HG03342 (cell line): ENCODE measurements around the gene SERAC1.
"Not testable (repeated sequence)": the region's sequence is repeated elsewhere in the genome, so short reads cannot be mapped to it uniquely, and the experiment has no call there.

ENCODE experiments used
- ATAC-seq: cut with Tn5 transposase; IDR thresholded peaks from one replicate; pipeline ENCODE4 v1.9.1; 2021; ENCODE audit warnings: mild to moderate bottlenecking, moderate library complexity; ENCODE audit not compliant: unreplicated experiment

Gene SERAC1

DNA sequence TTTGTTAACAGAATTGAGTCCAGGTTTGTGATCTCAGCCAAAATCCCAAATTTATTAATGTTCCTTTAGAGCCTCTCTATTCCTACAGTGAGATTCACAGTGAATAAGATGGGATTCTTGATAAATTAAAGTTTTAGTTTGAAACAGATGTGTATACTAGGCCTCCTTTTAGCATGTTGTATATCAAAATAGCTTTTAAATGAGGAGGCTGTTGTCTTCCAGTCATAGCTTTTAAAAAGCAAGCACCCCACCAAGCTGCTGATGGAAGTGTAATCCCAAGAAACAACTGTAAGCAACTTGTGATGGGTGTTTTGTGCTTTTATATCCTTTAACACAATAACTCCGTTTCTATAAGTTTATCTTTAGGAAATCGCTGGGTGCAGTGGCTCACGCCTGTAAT is 7.0 kb upstream of the SERAC1 start:
- ATAC-seq: no peak

DNA sequence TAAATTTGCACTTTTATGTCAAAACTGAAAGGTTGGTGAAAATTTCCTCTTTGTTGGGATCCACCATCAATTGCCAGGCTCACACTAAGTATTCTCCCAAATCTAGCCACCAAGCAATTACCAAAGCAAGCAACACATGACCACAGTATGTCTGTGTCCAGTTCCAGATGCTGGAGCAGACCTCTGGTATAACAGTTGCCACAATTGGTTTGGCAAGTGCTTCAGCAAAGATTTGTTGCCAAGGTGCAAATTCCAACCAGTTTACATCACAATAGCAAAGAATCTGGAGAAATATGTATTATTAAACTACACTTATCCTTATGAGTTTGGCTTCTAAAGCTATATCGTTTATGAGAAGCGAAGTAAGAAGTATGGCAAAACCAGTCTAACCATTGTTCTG is 6.5 kb upstream of the SERAC1 start:
- no peak for ATAC-seq

DNA sequence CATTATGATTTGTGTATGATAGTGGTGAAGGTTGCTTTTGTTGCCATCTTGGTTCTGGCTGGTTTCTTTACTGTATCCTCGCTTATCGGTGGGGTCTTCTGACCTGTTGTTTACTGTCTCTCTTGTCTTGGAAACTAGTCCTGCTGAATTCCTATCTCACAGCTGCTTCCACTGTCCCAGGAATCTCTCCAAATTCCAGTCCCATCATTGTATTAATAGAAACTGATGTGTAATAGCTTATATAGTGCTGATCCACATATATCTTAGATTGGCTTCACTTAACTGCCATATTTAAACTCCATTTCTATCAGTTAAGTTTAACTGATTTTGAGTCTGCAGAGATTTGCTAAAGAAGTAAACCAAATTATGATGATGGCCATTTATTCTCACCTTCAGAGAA is 6.0 kb upstream of the SERAC1 start:
- ATAC-seq: no peak

DNA sequence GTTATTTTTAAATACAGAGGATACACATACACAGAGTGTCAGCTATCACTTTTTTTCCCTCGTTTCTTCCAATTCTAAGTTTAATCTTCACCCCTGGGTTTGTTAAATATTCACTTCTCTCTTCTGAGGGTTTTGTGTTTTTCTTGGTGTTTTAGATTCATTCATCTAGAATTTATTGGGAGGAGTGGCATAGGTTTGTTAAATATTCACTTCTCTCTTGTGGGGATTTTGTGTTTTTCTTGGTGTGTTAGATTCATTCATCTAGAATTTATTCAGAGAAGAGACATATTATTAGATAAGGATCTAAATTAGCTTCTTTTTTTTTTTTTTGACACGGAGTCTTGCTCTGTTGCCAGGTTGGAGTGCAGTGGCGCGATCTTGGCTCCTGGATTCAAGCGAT is 3.9 kb upstream of the SERAC1 start:
- no peak for ATAC-seq

DNA sequence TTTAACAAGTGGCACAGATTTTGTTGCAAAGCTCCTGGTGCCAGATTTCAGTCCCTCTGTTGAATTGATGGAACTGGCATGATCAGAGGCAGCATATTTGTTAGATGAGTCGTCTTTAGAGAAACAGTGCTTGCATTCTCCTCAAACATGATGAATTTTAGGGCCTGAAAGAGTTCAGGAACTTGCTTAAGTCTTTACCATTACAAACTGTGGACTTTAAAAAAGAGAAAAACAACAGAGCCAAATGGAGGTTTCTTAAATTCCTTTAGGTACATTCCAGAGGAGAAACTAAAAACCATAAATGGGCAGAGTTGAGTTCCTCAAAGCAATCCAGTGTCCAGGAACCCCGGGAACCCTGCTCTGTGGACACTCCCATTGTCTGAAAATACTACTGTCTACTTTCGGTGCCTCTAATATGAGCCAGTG is 2.6 kb upstream of the SERAC1 start:
- ATAC-seq: no peak

DNA sequence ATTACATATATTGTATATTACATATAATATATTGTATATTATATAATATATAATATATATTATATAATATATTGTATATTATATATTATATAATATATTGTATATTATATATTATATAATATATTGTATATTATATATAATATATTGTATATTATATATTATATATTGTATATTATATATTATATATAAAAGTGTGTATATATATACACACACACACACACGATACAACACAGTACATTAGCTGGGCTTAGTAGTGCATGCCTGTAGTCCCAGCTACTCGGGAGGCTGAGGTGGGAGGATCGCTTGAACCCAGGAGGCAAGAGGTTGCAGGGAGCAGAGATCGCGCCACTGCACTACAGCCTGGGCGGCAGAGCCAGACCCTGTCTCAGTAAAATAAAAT is 1.6 kb upstream of the SERAC1 start:
- ATAC-seq: not testable (repeated sequence)

DNA sequence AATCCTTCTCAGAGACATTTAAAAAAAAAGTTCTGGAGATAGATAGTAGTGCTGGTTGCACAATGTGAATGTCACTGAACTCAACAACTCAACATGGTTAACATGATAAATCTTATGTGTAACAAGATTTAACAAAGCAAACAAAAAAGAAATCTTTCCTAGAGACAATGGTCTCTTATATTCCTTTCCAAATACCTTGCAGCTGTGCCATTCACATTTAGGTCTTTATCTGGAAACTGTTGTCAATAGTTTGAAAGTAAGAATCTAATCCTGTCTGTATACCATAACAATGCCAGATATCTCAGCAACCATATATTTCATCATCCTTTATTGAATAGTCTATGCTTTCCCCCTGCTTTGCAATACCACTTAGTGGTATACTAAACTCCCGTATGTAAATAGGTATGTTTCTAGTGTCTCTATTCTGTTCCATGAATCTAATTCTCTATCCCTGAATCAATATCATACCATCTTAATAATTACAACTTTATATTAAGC is 2.1 kb downstream of the SERAC1 start:
- ATAC-seq: no peak

DNA sequence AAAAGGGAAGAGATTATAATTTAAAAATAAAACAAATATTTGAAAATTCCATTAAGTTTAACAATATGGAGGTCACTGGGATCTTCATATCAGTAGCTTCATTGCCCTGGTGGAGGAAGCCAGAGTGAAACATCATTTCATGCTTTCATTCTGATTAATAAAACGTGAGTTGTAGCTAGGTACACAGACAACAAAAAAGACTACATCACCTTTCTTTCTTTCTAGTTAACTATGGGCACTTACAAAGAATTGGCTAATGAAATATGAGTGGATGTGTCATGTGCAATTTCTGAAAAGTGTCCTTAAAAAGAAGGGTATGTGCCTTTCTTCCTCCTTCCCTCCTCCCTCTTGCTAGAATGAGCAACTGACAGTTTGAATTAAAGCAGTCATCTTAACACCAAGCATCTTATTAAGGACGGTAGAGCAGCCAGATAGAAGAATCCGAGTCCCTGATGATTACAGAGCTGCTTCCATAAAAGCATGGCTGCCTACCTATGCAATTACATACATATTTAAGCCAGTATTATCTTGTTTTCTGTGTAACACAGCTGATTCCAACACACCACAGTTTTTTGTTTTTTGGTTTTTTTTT is 3.4 kb downstream of the SERAC1 start:
- no peak for ATAC-seq

DNA sequence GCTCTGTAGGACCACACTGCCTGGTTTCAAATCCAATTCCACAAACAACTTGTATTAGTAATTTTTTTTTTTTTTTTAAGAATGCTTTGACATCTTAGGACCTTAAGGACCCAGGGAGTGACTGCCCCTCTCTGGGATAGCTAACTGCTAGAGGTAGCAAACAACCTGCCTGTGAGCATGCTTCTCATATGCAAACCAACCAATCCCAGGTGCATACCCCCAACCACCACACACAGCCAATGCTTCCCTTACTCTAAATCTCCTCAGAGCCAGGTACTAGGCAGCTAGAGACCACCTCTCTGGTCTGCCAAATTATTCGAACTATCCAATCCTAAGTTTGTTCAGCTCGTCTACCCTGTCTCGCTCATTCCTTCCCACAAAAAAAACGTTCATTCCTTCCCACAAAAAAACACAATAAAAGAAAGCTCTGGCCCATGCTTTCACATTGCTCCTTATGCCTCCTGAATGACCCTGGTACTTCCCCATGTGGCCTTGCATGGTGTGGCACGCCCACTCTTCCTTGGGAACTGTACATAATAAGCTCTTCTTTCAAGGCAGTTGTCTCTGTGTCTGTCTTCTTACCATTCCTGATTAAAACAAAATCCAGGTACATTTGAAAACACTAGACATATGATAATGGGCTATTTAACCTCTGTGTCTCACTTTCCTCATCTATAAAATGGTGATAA is 6.4 kb downstream of the SERAC1 start:
- ATAC-seq: no peak

DNA sequence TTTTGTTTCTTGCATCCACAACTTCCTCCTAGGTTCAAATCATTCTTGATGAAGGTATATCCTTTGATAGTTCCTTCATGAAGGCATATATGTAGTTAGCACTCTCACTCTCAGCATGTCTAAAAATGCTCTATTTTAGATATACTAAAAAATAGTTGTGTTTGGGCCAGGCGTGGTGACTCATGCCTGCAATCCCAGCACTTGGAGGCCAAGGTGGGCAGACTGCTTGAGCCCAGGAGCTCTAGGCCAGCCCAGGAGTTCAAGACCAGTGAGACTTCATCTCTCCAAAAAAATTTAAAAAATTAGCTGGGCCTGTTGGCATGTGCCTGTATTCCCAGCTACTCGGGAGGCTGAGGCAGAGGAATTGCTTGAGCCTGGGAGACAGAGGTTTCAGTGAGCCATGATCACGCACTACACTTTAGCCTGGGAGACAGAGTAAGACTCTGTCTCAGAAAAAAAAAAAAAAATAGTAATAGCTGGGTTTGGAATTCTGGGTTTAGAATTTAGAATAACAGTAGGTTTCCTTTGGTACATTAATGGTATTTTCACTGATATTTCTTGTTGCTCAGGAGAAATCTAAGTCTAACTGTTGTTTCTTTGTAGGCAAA is 7.0 kb downstream of the SERAC1 start:
- no peak for ATAC-seq

DNA sequence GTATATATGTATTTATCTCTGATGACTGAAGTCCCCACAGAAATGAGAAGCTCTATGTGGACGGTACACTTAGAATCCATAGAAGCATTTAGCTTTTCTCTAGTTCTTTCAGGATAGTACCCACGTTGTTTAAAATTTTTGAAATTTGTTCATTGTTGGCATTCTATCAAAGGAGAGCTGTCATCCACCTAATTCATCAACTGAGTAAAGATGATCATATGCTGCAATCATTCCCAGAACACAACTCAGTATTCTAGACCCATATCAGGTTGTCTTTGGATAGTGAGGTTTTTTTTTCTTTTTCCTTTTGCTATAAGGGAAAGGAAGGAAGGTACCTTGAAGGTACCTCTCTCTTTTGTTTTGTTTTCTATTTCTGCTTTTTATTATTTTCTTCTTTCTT is 9.3 kb downstream of the SERAC1 start:
- ATAC-seq: no peak

DNA sequence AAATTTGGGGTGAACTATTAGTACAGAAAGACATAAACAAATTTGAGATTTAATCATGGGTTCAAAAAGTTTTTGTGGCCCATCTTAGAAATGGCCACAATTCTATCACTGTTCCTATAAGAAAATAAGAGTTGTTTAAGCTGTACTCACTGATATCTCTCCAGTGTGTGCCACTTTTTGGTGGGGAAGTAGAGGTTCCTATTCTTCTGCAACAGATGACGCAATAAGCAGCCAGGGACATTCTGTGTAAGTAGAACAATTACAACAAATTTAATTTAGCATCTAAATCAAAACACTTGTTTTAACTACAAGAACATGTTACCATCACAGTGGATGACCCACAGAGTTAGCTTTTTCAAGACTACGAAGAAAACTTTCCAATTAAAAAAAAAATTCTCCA is 9.9 kb downstream of the SERAC1 start:
- no peak for ATAC-seq

DNA sequence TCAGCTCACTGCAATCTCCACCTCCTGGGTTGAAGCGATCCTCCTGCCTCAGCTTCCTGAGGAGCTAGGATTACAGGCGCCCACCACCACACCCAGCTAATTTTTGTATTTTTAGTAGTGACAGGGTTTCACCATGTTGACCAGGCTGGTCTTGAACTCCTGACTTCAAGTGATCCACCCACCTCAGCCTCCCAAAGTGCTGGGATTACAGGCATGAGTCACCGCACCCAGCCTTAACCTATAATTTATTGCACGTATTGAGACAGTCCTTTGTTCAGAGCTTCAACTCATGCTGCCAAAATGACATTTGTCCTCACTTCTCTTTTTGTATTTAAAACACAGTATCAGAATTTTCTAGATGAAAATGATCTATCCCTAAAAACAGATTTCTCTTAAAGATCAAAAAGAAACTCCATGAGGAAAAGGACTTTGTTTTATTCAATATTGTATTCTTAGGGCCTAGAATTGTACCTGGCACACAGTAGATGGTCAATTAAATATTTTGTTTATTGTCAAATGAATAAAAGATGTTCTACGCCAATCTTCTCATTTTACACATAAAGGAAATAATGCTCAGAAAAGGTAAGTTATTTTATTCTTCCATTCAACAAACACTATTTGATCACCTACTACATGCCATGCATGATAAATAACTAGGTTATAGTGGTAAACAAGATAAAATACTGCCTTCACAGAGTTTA is 10.8 kb downstream of the SERAC1 start:
- ATAC-seq: no peak

DNA sequence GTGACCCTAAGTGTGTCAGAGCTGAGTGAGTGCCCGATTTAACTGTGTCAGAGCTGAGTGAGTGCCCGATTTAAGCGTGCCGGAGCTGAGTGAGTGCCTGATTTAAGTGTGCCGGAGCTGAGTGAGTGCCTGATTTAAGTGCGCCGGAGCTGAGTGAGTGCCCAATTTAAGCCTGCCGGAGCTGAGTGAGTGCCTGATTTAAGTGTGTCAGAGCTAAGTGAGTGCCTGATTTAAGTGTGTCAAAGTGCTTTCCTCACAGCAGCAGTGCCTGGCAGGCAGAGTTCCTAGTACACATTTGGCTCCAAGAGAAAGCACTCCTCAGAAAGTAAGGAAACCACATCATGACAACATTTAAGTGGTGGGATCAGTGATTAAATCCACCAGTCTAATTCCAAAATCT is 13.2 kb downstream of the SERAC1 start:
- no peak for ATAC-seq

DNA sequence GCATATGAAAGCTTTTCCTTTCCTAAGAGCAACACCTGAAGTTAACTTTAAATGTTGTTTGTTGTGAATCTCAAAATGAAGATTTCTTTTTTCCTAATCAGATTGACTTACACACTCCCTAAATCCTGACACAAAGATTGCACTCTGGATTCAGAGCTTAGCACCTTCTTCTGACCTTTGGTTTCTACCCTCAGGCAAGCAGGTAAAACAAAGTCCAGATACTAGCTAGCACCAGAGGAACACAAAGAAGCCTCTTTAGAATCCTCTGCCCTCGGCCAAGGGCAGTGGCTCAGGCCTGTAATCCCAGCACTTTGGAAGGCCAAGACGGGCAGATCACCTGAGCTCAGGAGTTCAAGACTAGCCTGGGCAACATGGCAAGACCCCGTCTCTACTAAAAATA is 14.5 kb downstream of the SERAC1 start:
- ATAC-seq: no peak

DNA sequence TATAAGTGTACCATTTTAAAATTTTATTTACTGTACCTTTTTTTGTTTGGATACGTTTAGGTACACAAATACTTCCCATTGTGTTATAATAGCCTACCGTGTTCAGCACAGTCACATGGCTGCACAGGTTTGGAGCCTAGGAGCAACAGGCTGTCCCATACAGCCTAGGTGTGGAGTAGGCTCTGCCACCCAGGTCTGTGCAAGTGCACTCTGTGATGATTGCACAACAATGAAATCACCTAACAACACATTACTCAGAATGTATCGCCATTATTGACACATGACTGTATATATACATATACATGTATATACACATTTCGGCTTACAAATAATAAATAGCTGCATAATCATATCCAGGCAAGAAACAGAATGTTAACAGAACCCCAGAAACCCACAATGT is 15.4 kb downstream of the SERAC1 start:
- no peak for ATAC-seq

DNA sequence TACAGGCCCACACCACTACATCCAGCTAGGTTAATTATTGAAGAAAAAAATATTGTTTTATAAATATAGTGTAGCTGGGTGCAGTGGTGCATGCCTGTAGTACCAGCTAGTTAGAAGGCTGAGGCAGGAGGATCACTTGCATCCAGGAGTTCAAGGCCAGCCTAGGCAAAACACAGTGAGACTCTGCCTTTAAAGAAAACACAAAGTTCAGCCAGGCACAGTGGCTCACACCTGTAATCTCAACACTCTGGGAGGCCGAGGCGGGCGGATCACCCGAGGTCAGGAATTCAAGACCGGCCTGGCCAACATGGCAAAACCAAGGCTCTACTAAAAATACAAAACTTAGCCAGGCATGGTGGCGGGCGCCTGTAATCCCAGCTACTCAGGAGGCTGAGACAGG is 16.0 kb downstream of the SERAC1 start:
- ATAC-seq: not testable (repeated sequence)

DNA sequence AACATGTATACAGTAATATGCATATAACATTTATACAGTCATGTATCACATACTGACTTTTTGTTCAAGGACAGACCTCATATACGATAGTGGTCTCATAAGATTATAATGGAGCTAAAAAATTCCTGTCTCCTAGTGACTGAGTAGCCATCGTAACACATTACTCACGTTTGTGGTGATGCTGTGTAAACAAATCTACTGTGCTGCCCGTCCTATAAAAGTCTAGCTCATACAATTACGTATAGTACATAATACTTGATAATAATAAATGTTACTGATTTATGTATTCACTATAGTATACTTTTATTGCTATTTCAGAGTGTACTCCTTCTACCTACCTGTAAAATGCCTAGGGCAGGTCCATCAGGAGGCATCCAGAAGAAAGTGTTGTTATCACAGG is 17.4 kb downstream of the SERAC1 start:
- ATAC-seq: no peak

DNA sequence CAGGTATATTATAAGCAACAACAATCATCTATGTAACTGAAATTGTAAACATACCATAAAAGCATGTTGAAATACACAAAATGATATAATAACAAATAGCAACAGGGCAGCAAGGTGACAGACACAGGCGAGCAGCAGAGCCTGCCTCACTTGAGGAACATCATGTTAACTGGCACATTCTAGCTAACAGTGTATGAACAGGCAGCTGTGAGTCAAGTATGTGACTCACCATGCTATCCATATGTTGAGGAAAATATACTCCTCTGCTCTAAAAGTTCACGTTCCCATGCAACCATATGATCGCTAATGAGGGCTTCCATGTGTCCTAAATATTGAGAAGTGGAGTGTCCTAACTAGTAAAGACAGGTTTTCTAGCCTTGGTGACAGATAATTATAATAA is 18.4 kb downstream of the SERAC1 start:
- ATAC-seq: no peak

DNA sequence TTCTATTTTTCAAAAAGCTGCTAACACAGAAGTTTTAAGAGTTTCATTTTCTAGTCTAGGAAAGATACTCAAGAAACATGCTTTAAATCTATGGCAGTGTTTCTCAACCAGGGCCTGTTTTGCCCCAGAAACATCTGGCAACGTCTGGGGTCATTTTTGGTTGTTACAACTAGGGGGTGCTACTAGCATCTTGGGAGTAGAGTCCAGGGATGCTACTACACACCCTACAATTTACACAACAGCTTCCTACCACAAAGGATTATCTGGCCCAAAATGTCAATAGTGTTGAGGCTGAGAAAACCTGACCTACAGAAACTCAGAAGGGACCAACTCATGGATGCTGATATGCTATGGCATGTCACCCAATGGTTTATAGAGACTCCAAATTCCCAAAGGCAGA is 24.4 kb downstream of the SERAC1 start:
- no peak for ATAC-seq

DNA sequence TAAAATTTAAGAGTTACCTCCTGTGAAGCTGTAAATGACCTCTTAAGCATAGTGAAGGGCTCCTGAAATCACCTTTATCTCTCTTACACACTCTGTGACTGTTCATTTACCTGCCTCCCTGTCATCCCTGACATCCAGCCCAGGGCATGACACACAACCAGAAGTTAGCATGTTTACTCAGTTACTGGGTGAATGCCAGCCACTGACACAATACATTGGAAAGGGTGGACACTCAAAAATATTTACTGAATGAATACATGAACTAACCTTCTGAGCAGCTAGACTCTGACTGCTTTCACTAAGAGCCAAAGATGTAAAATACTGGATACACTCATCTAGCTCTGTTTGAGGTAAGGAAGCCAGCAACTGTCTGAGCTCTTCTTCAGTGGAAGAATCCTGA is 25.3 kb downstream of the SERAC1 start:
- no peak for ATAC-seq

DNA sequence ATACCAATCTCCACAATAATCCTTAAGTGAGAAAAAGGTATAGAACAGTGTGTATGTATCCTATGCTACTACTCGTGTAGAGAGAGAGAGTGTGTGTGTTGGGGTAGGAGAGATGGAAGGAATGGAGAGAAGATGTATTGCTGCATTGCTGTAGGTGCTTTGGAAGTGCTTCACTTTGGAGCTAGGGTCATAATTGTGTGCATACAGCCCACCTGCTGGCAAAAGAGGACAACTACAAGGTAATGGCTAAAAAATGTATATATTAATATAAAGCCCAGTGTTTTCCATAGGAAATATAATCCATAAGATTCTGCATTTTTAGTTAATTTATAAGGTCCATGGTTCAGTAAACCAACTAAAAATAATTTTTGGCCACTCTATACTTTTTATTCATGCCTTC is 36.1 kb downstream of the SERAC1 start:
- ATAC-seq: no peak
